Placental pericyte (primary cell): ENCODE measurements around the gene BCL2A1. TPM values are rescaled to one million over a fixed set of nuclear protein-coding genes. Genes with fewer than 3 reads are reported as not detected.

Experiments
- total RNA-seq: library from RNA; depleted of rRNA; stranded (reverse); fragments of >200 nt; gene quantifications from 2 replicates; pipeline ENCODE4 v1.2.3, GENCODE V29; 2012

The BCL2A1 gene
- 0.44 and 1.3 TPM in 2 replicates for total RNA-seq

GRCh38 chr15:79970624-79971434, at the start of gene BCL2A1:
Gene BCL2A1 (minus strand): TSS chr15:79971196. CDS start chr15:79971119, 77 bp downstream.

Other genes with a start within 250 kb of the BCL2A1 start
- gene MTHFS, start 74.2 kb downstream of the BCL2A1 start, total RNA-seq = 12.2 and 26.5 TPM in 2 replicates
- gene ZFAND6, start 88.5 kb upstream of the BCL2A1 start, total RNA-seq = 77.5 and 112 TPM in 2 replicates
- 25.6 and 34.1 TPM in 2 replicates for gene FAH, start 181.8 kb upstream of the BCL2A1 start, total RNA-seq